ENCODE data around the gene MAPK8.
A peak's percentile ranks its signal among the peaks of the same experiment; 100 is the strongest.

The MAPK8 gene

DNA sequence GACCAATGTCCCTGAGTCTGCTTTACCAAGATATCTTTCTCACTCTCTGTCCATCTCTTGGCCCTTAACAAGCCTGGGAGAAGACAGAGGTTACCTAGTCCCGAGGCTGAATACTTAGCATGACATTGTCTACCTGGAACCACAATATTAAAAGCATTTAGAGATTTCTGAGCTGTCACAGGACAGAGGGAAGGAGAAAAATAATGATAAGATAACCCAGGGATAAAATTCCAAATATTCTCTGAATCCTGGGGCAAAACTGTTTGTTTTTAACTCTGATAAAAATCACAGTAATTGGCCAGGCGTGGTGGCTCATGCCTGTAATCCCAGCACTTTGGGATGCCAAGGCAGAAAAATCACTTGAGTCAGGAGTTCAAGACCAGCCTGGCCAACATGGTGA, 12.0 kb upstream of the MAPK8 start:
- DNase-seq = no peak

DNA sequence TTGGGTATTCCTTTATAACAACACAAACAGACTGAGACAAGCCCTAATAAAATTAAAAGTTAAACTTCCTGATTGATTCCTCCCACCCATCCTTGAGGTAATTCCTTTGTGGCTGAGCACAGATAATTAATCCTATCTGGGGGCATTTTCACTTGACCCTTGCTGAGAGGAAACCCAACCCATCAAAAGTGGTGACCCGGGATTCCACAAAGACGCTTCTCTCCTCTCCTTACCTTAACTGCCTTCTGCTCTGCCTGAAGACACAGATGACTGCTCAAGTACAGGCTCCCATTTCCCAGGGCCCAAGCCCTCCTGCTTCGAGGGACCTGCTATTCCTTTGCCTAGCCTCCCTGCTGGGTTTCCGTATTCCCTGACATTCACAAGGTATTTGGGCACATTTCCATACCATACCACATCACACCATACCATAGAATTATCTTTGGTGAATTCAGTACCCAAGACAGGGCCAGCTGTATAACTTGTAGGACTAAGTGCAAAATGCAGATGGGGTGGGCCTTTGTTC, 9.8 kb upstream of the MAPK8 start:
- no peak for DNase-seq

DNA sequence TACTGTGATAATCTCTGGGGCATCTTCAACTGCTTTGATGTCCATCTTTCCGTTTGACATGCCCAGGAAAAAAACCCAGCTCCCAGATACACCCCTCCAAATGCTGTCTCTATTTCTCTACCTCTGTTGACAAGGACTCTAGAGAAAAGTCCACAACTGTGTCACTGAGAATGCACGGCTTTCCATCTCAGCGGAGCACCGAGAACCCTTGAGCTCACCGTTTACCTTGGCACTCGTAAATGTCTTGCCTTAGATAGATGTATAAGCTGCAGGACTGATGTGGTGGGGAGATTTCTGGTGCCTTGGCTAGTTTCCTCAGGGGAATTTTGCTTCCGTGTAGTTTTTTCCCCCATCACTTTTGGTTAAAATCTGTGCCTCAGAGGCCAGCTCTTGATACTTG, 7.4 kb upstream of the MAPK8 start:
- DNase-seq = no peak

DNA sequence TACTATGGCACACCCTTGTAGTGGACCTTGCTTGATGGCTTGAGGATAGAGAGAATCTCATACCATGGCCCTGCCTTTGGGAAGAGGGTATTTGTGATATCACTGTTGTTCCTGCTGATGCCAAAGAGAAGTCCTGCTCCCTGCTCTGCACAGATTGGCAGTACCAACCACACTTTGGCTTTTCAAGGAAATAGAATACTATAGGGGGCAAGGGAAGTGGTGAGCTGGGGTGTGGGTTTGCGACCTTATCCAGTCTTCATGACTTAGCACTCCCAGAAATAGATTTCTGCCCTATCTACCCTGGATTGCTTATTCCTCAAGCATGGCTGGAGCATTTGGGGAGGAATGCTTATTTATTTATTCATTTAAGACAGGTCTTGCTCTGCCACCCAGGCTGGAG, 6.8 kb upstream of the MAPK8 start:
- no peak for DNase-seq

DNA sequence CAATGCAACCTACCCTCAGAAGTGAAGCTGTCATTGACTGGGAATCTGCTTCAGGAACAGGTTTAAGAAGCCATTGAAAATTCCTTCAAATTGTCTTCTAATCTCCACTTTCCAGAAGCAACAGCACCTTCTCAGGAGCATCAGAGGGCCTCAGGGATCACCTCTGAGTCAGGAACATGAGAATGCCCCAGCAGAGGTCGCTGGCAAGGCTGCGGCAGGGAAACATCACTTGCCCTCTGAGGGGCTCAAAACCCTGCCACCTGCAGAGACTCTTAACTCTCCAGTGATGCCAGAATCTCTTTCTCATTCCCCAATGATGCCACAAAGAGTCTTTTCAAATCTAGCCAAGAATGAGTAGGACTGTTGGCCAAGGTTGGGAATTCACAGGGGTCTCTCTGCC, 5.9 kb upstream of the MAPK8 start:
- DNase-seq = no peak

DNA sequence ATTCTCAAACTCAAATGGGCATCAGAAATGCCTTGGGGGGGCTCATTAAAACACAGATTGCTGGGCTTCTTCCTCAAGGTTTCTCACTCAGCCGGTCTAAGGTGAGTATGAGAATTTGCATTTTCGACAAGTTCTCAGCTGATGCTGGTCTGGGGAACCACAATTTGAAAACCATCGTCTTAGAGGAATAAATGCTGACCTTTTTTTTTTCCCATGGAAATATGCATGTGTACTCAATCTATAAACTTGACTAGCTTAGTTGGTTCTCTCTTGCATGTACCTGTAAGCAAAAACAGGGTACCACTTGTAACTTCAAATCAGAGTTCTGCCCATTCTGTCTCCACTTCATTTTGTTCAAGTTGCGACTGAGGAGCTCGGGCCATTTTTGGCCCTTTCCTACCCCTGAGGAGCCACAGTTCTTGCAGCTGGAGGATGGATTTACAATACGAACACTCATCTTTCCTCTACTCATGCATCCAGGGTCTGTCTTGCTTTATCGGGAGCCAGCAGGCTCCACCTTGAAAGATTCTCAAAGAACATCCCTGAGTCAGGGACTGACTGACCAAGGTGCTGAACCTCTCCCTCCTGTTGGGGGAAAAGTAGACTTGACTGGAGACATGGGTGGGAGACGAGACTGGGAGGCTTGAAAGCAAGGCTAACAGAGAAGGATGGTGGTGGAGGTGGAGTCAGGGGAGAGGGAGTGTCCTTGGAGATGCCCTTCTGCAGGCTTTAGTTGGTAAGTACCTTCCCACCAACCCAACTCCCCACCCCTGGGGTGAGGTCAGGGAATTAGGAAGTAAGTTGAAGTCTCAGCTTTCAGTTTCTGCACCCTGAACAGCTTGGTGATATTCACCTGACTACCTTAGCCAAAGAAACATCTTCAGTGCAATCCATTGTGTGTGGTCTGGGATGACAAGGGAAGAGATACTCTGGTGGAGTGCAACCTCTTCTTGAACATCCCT, 3.7 kb upstream of the MAPK8 start:
- DNase-seq = no peak

DNA sequence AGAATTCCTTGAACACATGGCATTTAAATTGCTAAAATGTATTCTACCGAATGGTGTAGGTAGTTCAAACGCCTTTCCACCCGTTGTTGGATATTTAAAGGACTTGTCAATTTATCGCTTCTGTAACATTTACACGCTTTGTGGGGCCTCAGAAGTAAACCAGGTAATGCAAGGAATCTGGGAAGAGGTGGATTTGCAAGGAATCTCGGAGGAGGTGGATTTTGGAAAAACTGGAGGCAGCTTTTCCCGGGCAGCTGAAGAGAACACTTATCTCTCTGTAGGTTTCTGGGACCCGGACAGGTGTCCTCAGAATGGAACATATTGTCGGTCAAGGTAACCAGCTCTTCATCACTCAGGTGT, 592 bp upstream of the MAPK8 start:
- DNase-seq = no peak

DNA sequence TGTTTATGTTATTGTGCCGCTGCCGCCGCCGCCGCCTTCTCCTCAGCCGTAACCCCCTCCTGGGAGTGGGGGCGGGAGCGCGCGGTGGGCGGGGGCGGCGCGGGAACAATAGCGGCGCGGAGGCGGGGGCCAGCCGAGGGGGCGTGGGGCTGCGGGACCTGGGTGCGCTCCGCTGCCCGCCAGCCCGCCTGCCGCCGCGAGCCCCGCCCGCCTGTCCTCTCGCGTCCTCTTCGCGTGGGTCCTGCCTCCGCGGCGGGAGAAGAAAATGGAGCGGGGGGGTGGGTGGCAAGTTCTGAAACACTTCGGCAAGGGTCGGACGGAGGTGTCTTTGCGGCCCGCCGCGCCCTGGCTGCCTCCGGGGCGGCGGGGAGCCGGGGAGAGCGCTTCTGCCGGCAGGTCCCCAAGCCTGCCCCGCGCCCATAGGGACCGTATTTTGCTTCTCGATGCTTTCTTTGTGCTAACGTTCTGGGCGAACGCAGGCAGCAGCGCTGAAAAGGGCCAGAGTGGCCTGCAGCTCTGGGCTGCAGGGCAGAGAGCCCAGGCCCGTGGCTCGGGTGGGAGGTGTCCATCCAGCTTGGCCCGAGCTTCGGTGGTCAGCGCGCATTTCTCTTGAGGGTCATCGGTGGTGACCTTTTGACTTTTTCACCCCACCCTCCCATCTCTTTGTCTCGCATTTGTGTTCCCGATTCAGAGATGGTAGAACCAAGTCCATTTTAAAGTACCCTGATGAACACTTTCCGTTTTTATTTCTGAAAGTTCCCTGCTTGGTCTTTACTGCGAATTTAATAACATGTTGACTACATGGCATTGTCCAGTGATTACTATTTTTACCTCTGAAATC, 613 bp downstream of the MAPK8 start:
- peak in 1 of 2 experiments; percentile 7 for DNase-seq

DNA sequence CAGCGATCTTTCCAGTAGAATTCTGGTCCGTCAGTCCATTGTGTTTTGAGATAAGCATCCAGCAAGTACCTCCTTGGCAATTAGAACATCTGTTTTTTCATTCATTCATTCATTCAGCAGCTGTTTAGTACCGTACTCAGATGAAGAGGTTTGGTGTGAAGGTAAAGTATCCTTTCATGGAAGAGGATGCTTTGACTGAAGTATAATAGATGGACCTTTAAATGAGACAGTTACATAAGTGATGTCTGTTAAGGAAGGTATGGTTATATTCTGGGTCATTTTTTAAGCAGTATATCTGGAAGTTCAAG, 1.2 kb downstream of the MAPK8 start:
- no peak for DNase-seq

DNA sequence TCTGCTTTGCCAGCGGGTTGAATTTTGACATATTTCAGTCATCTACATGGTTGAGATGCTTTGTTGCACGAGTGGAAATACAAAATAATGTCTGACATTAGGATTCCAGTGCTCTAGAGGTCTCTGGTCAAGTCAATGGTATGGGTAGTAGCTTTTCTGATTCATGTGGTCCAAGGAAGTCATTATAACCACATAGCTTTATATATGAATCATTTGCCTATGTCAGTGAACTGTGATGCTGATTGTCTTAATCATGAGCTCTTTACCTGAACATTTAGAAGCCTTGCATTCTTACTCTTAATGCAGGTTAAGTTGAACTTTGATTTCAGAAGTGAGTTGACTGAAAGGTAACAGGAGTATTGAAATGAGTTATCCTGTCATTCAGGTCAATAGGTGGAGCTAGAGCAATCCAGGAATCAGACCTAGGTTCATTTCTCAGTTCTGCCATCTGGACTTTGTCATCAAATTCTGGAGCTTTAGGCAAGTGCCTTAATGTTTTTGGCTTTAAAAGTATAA, 3.3 kb downstream of the MAPK8 start:
- no peak for DNase-seq

DNA sequence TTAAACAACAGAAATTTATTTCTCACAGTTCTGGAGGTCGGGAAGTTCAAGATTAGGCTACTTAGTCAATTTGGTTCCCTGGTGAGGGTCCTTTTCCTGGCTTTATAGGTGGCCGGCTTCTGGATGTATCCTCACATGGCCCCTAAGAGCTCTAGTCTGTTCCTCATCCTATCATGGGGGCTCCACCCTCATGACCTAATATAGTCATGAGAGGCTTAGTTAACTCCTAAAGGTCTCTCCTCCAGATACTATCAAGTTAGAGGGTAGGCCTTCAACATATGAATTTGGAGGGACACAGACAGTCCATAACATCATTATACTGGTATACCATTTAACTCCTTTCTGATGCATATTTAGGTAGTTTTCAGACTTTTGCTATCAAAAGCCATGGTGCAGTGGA, 7.6 kb downstream of the MAPK8 start:
- no peak for DNase-seq

DNA sequence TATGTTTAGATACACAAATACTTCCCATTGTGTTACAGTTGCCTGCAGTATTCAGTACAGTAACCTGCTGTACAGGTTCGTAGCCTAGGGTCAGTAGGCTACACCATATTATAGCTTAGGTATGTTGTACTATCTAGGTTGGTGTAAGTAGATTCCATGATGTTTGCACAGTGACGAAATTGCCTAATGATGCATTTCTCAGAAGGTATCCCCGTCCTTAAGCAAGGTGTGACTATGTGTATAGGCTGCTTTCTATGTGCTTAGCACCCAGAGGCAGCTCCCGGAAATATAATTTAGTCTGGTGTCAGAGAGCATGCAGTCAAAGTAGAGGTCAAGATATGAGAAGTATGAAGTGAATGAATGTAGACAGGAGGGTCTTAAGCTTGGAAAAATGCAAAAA, 9.8 kb downstream of the MAPK8 start:
- DNase-seq = no peak

DNA sequence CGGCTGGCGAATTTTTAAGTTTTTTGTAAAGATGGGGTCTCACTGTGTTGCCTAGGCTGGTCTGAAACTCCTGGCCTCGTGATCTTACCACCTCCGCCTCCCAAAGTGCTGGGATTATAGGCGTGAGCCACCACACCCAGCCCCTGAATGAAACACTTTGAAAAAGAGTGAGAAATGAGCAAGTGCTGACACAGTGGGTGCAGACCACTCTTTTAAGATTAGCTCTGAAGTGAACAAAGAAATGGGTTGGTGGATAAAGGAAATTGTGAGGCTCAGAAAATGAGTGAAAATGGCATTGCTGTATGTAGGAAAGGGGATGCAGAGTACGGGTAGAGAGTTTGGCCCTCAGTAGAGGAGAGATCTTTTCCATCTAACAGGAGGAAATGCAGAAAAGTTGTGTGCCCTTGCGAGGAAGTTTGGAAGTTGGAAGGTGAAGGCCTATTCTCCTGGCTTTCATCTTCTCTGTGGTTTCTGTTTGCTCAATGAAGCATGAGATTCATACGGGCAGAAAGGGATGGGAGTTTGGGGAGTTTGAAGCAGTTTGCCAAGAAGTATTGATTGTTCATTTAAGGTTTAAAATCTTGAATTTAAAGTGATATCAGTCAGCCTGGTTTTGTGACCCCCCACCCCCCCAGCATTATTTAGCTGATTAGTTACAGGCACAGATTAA, 11.0 kb downstream of the MAPK8 start:
- DNase-seq = no peak

DNA sequence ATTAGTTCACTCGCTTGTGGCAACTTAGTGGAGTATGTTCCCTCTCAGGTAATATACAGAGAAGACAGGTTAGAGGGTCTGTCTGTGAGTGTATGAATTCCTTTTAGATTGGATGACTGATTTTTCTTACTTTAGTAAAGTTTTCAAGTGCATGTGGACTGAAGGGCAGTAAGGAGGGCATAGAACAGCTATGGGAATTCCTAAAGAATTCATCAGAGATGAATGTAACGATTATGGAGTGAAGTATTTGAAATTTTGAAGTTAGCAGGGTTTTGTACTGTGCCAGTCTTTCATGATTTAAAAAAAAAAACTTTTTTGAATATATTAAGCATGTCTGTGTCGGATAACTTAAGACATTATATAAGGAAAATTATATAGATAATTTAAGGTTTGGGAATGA, 15.5 kb downstream of the MAPK8 start:
- DNase-seq = no peak

DNA sequence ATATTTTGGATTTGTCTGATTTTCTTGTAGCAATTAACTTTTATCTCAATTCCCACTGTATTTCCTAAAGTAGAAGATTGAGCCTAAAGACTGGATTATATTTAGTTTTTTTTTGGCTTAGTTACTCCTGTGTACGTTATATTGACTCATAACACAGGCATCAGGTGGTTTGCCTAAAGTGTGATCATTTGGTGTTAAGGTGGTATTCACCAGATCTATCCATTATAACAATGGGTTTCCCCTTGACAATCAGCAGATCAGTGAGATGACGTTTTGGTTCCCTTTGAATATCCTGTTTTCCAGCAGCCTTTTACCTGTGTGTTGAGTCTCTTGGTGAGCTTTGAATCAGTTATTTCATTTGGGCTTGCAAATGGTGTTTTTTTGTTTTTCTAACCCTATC, 18.1 kb downstream of the MAPK8 start:
- no peak for DNase-seq

DNA sequence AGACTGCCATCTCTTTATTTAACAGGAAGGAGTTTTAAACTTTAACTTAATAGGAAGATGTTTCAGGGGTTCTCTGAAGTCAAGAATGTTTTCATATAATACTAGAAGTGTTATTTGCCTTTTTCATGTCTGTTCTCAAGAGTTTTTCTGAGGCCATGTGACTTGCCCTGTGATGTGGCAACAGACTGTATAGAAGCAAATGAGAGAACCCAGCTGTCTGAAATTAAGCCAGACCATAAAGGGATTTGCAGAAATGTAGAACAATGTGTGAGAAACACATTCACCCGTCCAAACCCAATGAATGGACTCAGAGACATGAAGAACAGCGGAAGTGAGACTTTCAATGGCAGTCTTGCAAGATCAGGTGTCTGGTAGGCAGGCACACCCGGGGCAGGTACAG, 23.8 kb downstream of the MAPK8 start:
- no peak for DNase-seq

DNA sequence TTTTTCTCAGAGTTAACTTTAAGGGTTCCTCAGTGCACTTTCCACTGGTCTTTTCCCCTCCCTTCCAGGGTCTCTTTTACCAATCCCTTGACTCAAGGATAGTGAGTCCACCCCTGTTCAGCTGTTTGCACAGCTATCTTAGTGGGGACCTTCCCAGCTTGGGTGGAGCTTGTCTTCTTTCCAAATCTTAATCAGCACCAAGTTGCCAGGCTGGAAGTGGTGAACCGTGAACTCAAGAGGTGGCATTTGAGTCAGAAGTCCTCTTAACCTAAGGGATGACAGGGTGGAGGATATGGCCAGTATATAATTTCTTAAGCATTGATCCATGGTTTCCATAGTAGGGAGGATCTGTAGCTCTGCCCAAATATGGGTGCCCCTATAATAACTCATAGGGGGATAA, 25.0 kb downstream of the MAPK8 start:
- DNase-seq = no peak

DNA sequence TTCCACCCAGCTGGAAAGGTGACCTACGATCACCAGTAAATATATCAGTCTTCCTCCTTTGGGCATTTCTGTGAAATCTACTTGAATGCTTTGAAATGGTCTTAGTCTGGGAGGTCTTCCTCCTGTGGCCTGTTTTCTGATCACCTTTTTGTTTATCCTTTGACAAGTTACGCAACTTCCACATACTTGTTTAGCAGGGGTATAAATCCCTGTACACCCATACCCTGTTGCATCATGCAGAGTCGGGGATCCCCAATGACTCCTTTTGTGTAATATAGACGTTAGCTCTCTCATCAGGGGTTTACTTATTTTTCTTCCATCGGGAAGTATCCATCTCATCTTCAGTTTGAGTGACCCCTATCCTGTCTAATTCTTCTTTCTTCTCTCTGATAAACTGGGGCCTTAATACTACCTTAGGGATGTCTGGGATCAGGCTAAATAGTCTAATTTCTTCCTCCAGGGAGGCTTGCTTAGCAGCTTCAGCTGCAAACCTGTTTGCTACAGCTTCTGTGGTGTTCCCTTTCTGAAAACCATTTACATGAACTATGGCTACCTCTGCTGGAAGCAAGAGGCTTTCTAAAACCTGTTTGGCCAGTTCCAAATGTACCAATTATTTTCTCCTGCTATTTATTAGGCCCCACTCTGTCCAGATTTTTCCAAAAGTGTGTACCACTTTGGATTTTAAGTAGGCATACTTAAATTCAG, 25.8 kb downstream of the MAPK8 start:
- DNase-seq = no peak

DNA sequence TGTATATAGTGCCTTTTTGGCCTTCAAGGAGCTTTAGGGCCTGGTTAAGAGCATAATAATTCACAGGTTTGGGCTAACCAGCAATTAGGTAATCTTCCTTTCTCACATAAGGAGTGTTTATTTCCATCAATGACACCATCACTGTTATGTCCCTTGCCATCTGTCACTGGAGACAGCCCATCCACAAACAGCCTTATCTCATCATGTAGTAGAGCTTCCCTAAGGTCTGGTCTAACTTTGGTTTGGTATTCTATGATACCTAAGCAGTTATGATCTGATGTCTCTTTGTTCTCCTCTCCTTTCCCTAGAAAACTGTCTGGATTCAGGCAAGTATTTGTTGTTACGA, 26.4 kb downstream of the MAPK8 start:
- DNase-seq = no peak

DNA sequence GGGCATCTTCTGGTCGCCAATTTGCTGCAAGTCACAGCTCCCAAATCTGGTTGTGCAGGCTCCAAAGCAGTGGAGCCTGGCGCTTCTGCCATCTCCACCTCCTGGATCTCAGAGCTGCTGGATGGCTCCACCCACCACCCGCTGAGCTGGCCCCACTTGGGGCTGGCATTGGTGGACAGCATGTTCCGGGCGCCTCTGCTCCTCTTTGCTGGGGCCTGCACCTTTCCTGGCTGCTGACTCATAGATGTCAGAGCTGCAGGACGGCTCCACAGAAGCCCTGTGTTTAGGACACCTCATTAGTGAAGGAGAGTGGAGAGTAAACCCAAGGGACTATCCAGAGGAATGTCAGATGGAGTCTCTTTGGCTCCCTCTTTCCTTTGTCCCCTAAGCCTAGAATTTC, 27.4 kb downstream of the MAPK8 start:
- DNase-seq = no peak

DNA sequence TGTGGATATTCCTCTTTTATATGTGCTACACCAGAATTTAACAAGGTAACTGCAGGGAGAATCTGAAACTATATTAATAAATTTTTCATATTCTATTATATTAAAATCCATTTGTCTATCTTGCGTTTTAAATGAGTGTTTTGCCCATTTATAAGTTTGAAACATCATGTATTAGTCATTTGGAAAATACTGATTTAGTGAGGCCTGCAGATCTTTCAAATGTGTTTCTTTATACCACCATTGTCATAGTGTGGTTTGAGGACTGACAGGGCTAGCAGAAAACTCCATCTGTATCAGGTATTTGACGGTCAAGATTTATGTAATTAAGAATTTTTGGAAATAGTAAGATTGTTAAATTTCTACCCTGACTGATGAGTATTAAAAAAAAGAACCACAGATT, 29.3 kb downstream of the MAPK8 start:
- no peak for DNase-seq

DNA sequence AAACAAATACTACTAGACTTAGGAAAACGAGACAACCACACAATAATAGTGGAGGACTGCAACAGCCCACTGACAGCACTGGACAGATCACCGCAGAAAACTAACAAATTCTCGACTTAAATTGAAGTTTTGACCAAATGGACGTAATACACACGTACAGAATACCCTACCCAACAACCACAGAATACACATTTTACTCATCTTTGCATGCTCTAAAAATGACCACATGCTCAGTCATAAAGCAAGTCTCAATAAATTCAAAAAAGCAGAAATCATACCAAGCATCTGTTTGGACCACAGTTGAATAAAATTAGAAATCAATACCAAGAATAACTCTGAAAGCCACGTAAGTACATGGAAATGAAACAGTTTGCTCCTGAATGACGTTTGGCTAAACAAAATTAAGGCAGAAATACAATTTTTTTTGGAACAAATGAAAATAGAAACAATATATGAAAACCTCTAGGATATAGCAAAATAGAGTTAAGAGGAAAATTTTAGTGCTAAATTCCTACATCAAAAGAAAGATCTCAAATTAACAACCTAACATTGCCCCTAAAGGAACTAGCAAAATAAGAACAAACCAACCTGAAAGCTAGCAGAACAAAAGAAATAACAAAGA, 30.6 kb downstream of the MAPK8 start:
- DNase-seq = no peak

All from NCI-H187 (cell line).